Gastrocnemius medialis (tissue), 4 donors: ENCODE measurements around the gene ARHGAP22. TPM values are rescaled to one million over a fixed set of nuclear protein-coding genes. Genes with fewer than 3 reads are reported as not detected.

Source experiments
- ATAC-seq, 2 donors: fragments of 150-250 bp; one replicate each; pipeline ENCODE4 v1.9.1; 2016
- DNase-seq, 2 donors: peaks; one replicate each; pipeline ENCODE4 v3.0.0-alpha.2; 2019
- H3K27ac ChIP-seq, 4 donors: fragments of 200-600 bp; sonication (generic); 1 replicate in 1 of 4; 2 replicates in 3 of 4; pipeline ENCODE4 v1.5.1; 2016 to 2018; ENCODE audit warnings: mild to moderate bottlenecking in 2 of 4, moderate library complexity in 1 of 4
- H3K27me3 ChIP-seq, 3 donors: fragments of 200-600 bp; sonication (generic) in 2 of 3; 1 replicate in 1 of 3; 2 replicates in 2 of 3; pipeline versions ENCODE4 v1.5.1 to v1.6.0; 2016 to 2019; ENCODE audit warnings: mild to moderate bottlenecking in 1 of 3, moderate library complexity in 1 of 3
- H3K36me3 ChIP-seq, 2 donors: fragments of 200-600 bp; sonication (generic) in 1 of 2; one replicate each; pipeline ENCODE4 v1.5.1; 2017 to 2018
- H3K4me1 ChIP-seq, 2 donors: fragments of 200-600 bp; sonication (generic) in 1 of 2; one replicate each; pipeline ENCODE4 v1.5.1; 2016 to 2017; ENCODE audit warnings: mild to moderate bottlenecking in 2 of 2
- H3K4me3 ChIP-seq, 4 donors: fragments of 200-600 bp; sonication (generic) in 3 of 4; 1 replicate in 1 of 4; 2 replicates in 3 of 4; pipeline ENCODE4 v1.5.1; 2016 to 2019; ENCODE audit warnings: mild to moderate bottlenecking in 2 of 4
- H3K9me3 ChIP-seq, 3 donors: fragments of 200-600 bp; sonication (generic) in 2 of 3; 1 replicate in 1 of 3; 2 replicates in 2 of 3; pipeline ENCODE4 v1.5.1; 2016 to 2019
- CTCF ChIP-seq, 5 experiments: fragments of 450-650 bp in 3 of 5; fragments of 200-600 bp in 2 of 5; sonication (generic) in 2 of 5; IDR thresholded peaks in 4 of 5; conservative IDR thresholded peaks in 1 of 5; 1 replicate in 4 of 5; 2 replicates in 1 of 5; pipeline ENCODE4 v1.5.1; 2016 to 2019; ENCODE audit warnings: antibody characterized with exemption in 5 of 5, mild to moderate bottlenecking in 3 of 5, moderate library complexity in 3 of 5
- POLR2A ChIP-seq, 2 donors: fragments of 450-650 bp; IDR thresholded peaks; one replicate each; pipeline ENCODE4 v1.6.1; 2017; ENCODE audit warnings: antibody characterized with exemption in 2 of 2, mild to moderate bottlenecking in 2 of 2, moderate library complexity in 2 of 2
- in situ Hi-C, 4 donors: fragments of 200-750 bp; cut with MboI; loops; one replicate each; pipeline versions ENCODE4 v1.15.0 to v1.8.0; 2017; ENCODE audit warnings: low sequenced_read_pairs in 4 of 4
- intact Hi-C: fragments of 100-400 bp; cut with DNase I; formaldehyde crosslinking; loops from one replicate; pipeline ENCODE4 v1.15.1; 2023; ENCODE audit warnings: low total_unique reads
- total RNA-seq, 4 donors: library from RNA; depleted of rRNA; stranded (reverse); fragments of >200 nt; gene quantifications; one replicate each; pipeline versions ENCODE4 v1.1.0 to v1.2.3, GENCODE V29; 2016

Gene ARHGAP22
- total RNA-seq, 4 donors from 2014 or later, result 0.69 to 0.92 (median 0.72) TPM; not detected in 1

GRCh38 chr10:48595539-48595932 is 9.3 kb downstream of the ARHGAP22 start:
- Histone ChIP-seq H3K9me3 (no peaks in the 10 kb centered on the region), H3K27ac (no peak overlapping the region), H3K36me3 (no peaks in the 10 kb centered on the region), H3K4me1 (no peaks in the 10 kb centered on the region), H3K4me3 (no peak overlapping the region), H3K27me3 (no peaks in the 10 kb centered on the region)
- in situ Hi-C loops (no loop called here), intact Hi-C loops (no loop called here)
- no peak for TF ChIP-seq POLR2A (IDR thresholded peaks at IDR 0.05)
- TF ChIP-seq CTCF (IDR thresholded peaks at IDR 0.05 in 4 of 5, conservative IDR thresholded peaks at IDR 0.05 in 1 of 5), result no peak
- ATAC-seq (no peak), DNase-seq (no peak)

- Histone ChIP-seq H3K4me3 (no peak overlapping the region), H3K27me3 (no peaks in the 10 kb centered on the region), H3K4me1 (no peaks in the 10 kb centered on the region), H3K36me3 (no peaks in the 10 kb centered on the region), H3K9me3 (no peaks in the 10 kb centered on the region), H3K27ac (no peak overlapping the region)
- in situ Hi-C loops (no loop called here), intact Hi-C loops (no loop called here)
- DNase-seq (no peak), ATAC-seq (no peak)
- no peak for TF ChIP-seq POLR2A (IDR thresholded peaks at IDR 0.05)
Measured at GRCh38 chr10:48594803-48595538, 9.9 kb downstream of the ARHGAP22 start.

GRCh38 chr10:48594371-48594770 is 10.5 kb downstream of the ARHGAP22 start:
- DNase-seq, result no peak
- TF ChIP-seq CTCF (IDR thresholded peaks at IDR 0.05 in 4 of 5, conservative IDR thresholded peaks at IDR 0.05 in 1 of 5) (no peak), POLR2A (IDR thresholded peaks at IDR 0.05) (no peak)
- no peak overlapping the region for H3K4me3 ChIP-seq
- intact Hi-C loops (no loop called here), in situ Hi-C loops (no loop called here)
- no peaks in the 10 kb centered on the region for H3K36me3 ChIP-seq
- H3K4me1 ChIP-seq, result no peaks in the 10 kb centered on the region
- H3K9me3 ChIP-seq, result no peaks in the 10 kb centered on the region
- no peak for ATAC-seq
- no peaks in the 10 kb centered on the region for H3K27me3 ChIP-seq
- H3K27ac ChIP-seq, result no peak overlapping the region

GRCh38 chr10:48592346-48592745 is 12.5 kb downstream of the ARHGAP22 start:
- Histone ChIP-seq H3K4me3 (no peak overlapping the region), H3K27ac (no peak overlapping the region), H3K36me3 (no peaks in the 10 kb centered on the region), H3K27me3 (no peaks in the 10 kb centered on the region), H3K9me3 (no peaks in the 10 kb centered on the region), H3K4me1 (no peaks in the 10 kb centered on the region)
- DNase-seq (no peak), ATAC-seq (no peak)
- in situ Hi-C loops, result no loop called here
- TF ChIP-seq POLR2A (IDR thresholded peaks at IDR 0.05), result no peak
- TF ChIP-seq CTCF (IDR thresholded peaks at IDR 0.05 in 4 of 5, conservative IDR thresholded peaks at IDR 0.05 in 1 of 5), result no peak
- intact Hi-C loops, result no loop called here

GRCh38 chr10:48590945-48591344 is 13.9 kb downstream of the ARHGAP22 start:
- Histone ChIP-seq H3K4me3 (no peak overlapping the region), H3K27me3 (no peaks in the 10 kb centered on the region), H3K27ac (no peak overlapping the region), H3K4me1 (no peaks in the 10 kb centered on the region), H3K9me3 (no peaks in the 10 kb centered on the region), H3K36me3 (no peaks in the 10 kb centered on the region)
- TF ChIP-seq POLR2A (IDR thresholded peaks at IDR 0.05), result no peak
- TF ChIP-seq CTCF (IDR thresholded peaks at IDR 0.05 in 4 of 5, conservative IDR thresholded peaks at IDR 0.05 in 1 of 5), result no peak
- intact Hi-C loops (no loop called here), in situ Hi-C loops (no loop called here)
- DNase-seq (no peak), ATAC-seq (no peak)
